Glutamatergic neuron (in vitro differentiated cells): ENCODE measurements around the gene WDR90. TPM values are rescaled to one million over a fixed set of nuclear protein-coding genes. Genes with fewer than 3 reads are reported as not detected.
"Not testable (repeated sequence)": the region's sequence is repeated elsewhere in the genome, so short reads cannot be mapped to it uniquely, and the experiment has no call there.

Source experiments
- DNase-seq: peaks from one replicate; pipeline ENCODE4 v3.0.0; 2022
- H3K27ac Mint-ChIP-seq: one replicate; pipeline ENCODE4 v1.8.0; 2020; ENCODE audit warnings: mild to moderate bottlenecking, mixed read lengths, inconsistent platforms; ENCODE audit not compliant: unreplicated experiment
- H3K27me3 Mint-ChIP-seq: one replicate; pipeline ENCODE4 v1.8.0; 2020; ENCODE audit warnings: mild to moderate bottlenecking, moderate library complexity, mixed read lengths, inconsistent platforms; ENCODE audit not compliant: unreplicated experiment
- H3K36me3 Mint-ChIP-seq: one replicate; pipeline ENCODE4 v1.8.0; 2020; ENCODE audit warnings: mild to moderate bottlenecking, mixed read lengths, inconsistent platforms; ENCODE audit not compliant: unreplicated experiment
- H3K4me1 Mint-ChIP-seq: one replicate; pipeline ENCODE4 v1.8.0; 2020; ENCODE audit warnings: mild to moderate bottlenecking, low read depth, mixed read lengths, inconsistent platforms; ENCODE audit not compliant: unreplicated experiment
- H3K4me3 Mint-ChIP-seq: one replicate; pipeline ENCODE4 v1.8.0; 2020; ENCODE audit warnings: mild to moderate bottlenecking, mixed read lengths, inconsistent platforms; ENCODE audit not compliant: unreplicated experiment
- H3K9me3 Mint-ChIP-seq: one replicate; pipeline ENCODE4 v1.8.0; 2020; ENCODE audit warnings: mild to moderate bottlenecking, moderate library complexity, mixed read lengths, inconsistent platforms; ENCODE audit not compliant: unreplicated experiment
- CTCF ChIP-seq: fragments of 200-600 bp; sonication (generic); IDR thresholded peaks from one replicate; pipeline ENCODE4 v1.5.0; 2021; ENCODE audit not compliant: partially characterized antibody, unreplicated experiment
- total RNA-seq: library from RNA; stranded (reverse); fragmentation: NEBNext Ultra II Directional; extraction: Animal tissue kit (Norgen Biotek cat#: 25700); gene quantifications from one replicate; pipeline ENCODE4 v1.2.1, GENCODE V29; 2021; ENCODE audit not compliant: unreplicated experiment

WDR90 gene
- total RNA-seq, 1 donor from 2014 or later, result 24.6 TPM

- Mint-ChIP-seq H3K4me3 (no peak overlapping the region), H3K36me3 (no peaks in the 10 kb centered on the region), H3K9me3 (peaks cover 23% of the 10 kb centered on the region), H3K27ac (peak overlapping the region; percentile 98), H3K27me3 (peaks cover 23% of the 10 kb centered on the region), H3K4me1 (peaks cover 20% of the 10 kb centered on the region)
- no peak for DNase-seq
- TF ChIP-seq CTCF, result no peak
Observed at GRCh38 chr16:711084-711483, 61.9 kb downstream of the WDR90 start.

GRCh38 chr16:711548-712320 is 62.6 kb downstream of the WDR90 start:
- Mint-ChIP-seq H3K4me1 (peaks cover 20% of the 10 kb centered on the region), H3K4me3 (no peak overlapping the region), H3K27me3 (peaks cover 26% of the 10 kb centered on the region), H3K9me3 (peaks cover 21% of the 10 kb centered on the region), H3K27ac (no peak overlapping the region), H3K36me3 (no peaks in the 10 kb centered on the region)
- DNase-seq, result peak; percentile 93
- peak; percentile 95 for TF ChIP-seq CTCF

GRCh38 chr16:712740-713250 is 63.6 kb downstream of the WDR90 start:
- peaks cover 24% of the 10 kb centered on the region for H3K27me3 Mint-ChIP-seq
- peak overlapping the region; percentile 58 for H3K4me3 Mint-ChIP-seq
- H3K4me1 Mint-ChIP-seq, result peaks cover 20% of the 10 kb centered on the region
- peak overlapping the region; percentile 48 for H3K27ac Mint-ChIP-seq
- DNase-seq, H3K36me3 Mint-ChIP-seq: not testable (repeated sequence)
- TF ChIP-seq CTCF, result peak; percentile 71
- peaks cover 15% of the 10 kb centered on the region for H3K9me3 Mint-ChIP-seq

- Mint-ChIP-seq H3K9me3 (peaks cover 13% of the 10 kb centered on the region), H3K36me3 (no peaks in the 10 kb centered on the region), H3K27me3 (peaks cover 18% of the 10 kb centered on the region), H3K4me3 (peak overlapping the region; percentile 59), H3K4me1 (peaks cover 19% of the 10 kb centered on the region), H3K27ac (peak overlapping the region; percentile 76)
- no peak for DNase-seq
- TF ChIP-seq CTCF, result no peak
Observed at GRCh38 chr16:714079-714478, 64.9 kb downstream of the WDR90 start.
